Ishikawa (cell line): Measurements from ENCODE around the gene PVR.

Experiments used
- CEBPB ChIP-seq: IDR thresholded peaks from 2 replicates; pipeline ENCODE4 v1.6.1; 2012
- CREB1 ChIP-seq: IDR thresholded peaks from 2 replicates; pipeline ENCODE4 v1.6.1; 2012; ENCODE audit warnings: low read depth
- EGR1 ChIP-seq: IDR thresholded peaks from 2 replicates; pipeline ENCODE4 v1.6.1; 2012
- EP300 ChIP-seq: IDR thresholded peaks from 2 replicates; pipeline ENCODE4 v1.6.1; 2012; ENCODE audit warnings: borderline replicate concordance
- FOXM1 ChIP-seq: IDR thresholded peaks from 2 replicates; pipeline ENCODE4 v1.6.1; 2012; ENCODE audit warnings: low read depth, borderline replicate concordance
- MAX ChIP-seq: IDR thresholded peaks from 2 replicates; pipeline ENCODE4 v1.6.1; 2012
- NFIC ChIP-seq: IDR thresholded peaks from 2 replicates; pipeline ENCODE4 v1.6.1; 2012
- RAD21 ChIP-seq: IDR thresholded peaks from 2 replicates; pipeline ENCODE4 v1.6.1; 2012; ENCODE audit warnings: low read depth
- REST ChIP-seq: IDR thresholded peaks from 2 replicates; pipeline ENCODE4 v1.6.1; 2012; ENCODE audit warnings: low read depth, mild to moderate bottlenecking
- TAF1 ChIP-seq: IDR thresholded peaks from 2 replicates; pipeline ENCODE4 v1.6.1; 2012; ENCODE audit warnings: low read depth, mild to moderate bottlenecking
- TCF12 ChIP-seq: IDR thresholded peaks from 2 replicates; pipeline ENCODE4 v1.6.1; 2012; ENCODE audit warnings: low read depth
- TEAD4 ChIP-seq: IDR thresholded peaks from 2 replicates; pipeline ENCODE4 v1.6.1; 2012
- USF1 ChIP-seq: IDR thresholded peaks from 2 replicates; pipeline ENCODE4 v1.6.1; 2012
- YY1 ChIP-seq: IDR thresholded peaks from 2 replicates; pipeline ENCODE4 v1.6.1; 2012; ENCODE audit warnings: low read depth
- ZBTB7A ChIP-seq: IDR thresholded peaks from 2 replicates; pipeline ENCODE4 v1.6.1; 2012; ENCODE audit warnings: low read depth

Gene PVR

GRCh38 chr19:44600466-44600865, 43.2 kb upstream of the PVR start:
- no peak for TF ChIP-seq TEAD4
- no peak for TF ChIP-seq EP300
- no peak for TF ChIP-seq REST
- no peak for TF ChIP-seq FOXM1
- TF ChIP-seq YY1: no peak
- TF ChIP-seq CEBPB: no peak
- no peak for TF ChIP-seq RAD21
- TF ChIP-seq TAF1: no peak
- no peak for TF ChIP-seq MAX
- TF ChIP-seq NFIC: no peak
- TF ChIP-seq EGR1: no peak
- no peak for TF ChIP-seq CREB1
- TF ChIP-seq USF1: no peak
- no peak for TF ChIP-seq TCF12
- TF ChIP-seq ZBTB7A: no peak

- TF ChIP-seq TAF1: no peak
- TF ChIP-seq CREB1: no peak
- TF ChIP-seq RAD21: no peak
- peak; percentile 48 for TF ChIP-seq USF1
- peak; percentile 20; the same call in 1 of the 2 replicates for TF ChIP-seq TEAD4
- no peak for TF ChIP-seq NFIC
- no peak for TF ChIP-seq EGR1
- 0 out of 2 replicates have a peak, but pooled peaks have one; percentile 17 for TF ChIP-seq YY1
- TF ChIP-seq MAX: peak; percentile 59; the same call in 1 of the 2 replicates
- TF ChIP-seq FOXM1: no peak
- TF ChIP-seq TCF12: no peak
- TF ChIP-seq EP300: no peak
Observed at GRCh38 chr19:44602081-44602480, 41.6 kb upstream of the PVR start.

GRCh38 chr19:44603201-44603945, 40.3 kb upstream of the PVR start:
- no peak for TF ChIP-seq EGR1
- TF ChIP-seq CREB1: no peak
- TF ChIP-seq YY1: no peak

- no peak for TF ChIP-seq MAX
Observed at GRCh38 chr19:44604241-44604640, 39.5 kb upstream of the PVR start.

GRCh38 chr19:44605547-44605946, 38.2 kb upstream of the PVR start:
- no peak for TF ChIP-seq TEAD4
- no peak for TF ChIP-seq MAX
- no peak for TF ChIP-seq YY1
- TF ChIP-seq FOXM1: no peak
- no peak for TF ChIP-seq CREB1
- no peak for TF ChIP-seq REST
- no peak for TF ChIP-seq NFIC

GRCh38 chr19:44607049-44607448, 36.7 kb upstream of the PVR start:
- no peak for TF ChIP-seq MAX
- TF ChIP-seq RAD21: no peak
